Esophagus squamous epithelium (tissue), 4 donors: Measurements from ENCODE around the gene SPDYA.

Experiments
- CTCF ChIP-seq, 6 experiments: fragments of 450-650 bp in 4 of 6; fragments of 200-600 bp in 2 of 6; sonication (generic) in 2 of 6; IDR thresholded peaks; one replicate each; pipeline ENCODE4 v1.5.1; 2016 to 2019; ENCODE audit warnings: antibody characterized with exemption in 6 of 6, mild to moderate bottlenecking in 4 of 6, moderate library complexity in 4 of 6
- POLR2A ChIP-seq, 4 donors: fragments of 450-650 bp; IDR thresholded peaks; one replicate each; pipeline ENCODE4 v1.6.1; 2017; ENCODE audit warnings: antibody characterized with exemption in 4 of 4, mild to moderate bottlenecking in 4 of 4, moderate library complexity in 3 of 4

DNA sequence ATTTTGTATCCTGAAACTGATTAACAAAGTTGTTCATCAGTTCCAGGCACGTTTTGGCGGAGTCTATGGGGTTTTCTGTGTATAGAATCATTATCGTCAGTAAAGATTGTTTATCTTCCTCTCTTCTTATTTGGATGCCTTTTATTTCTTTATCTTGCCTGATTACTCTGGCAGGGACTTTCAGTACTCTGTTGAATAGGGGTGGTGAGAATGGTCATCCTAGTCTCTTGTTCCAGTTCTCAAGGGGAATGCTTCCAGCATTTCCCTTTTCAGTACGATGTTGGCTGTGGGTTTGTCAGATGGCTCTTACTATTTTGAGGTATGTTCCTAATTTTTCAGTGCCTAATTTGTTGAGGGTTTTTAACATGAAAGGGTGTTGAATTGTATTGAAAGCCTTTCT is 14.0 kb upstream of the SPDYA start:
- TF ChIP-seq CTCF (IDR thresholded peaks at IDR 0.05) (no peak), POLR2A (IDR thresholded peaks at IDR 0.05) (no peak)
